Loucy (cell line): ENCODE results near the gene LRRC27.

Experiments
- H2AFZ ChIP-seq: fragments of 200-600 bp; sonication (generic); 2 replicates; pipeline ENCODE4 v1.6.0; 2016; ENCODE audit warnings: antibody characterized with exemption, mild to moderate bottlenecking, low read length, moderate library complexity
- H3F3A ChIP-seq: fragments of 200-600 bp; 2 replicates; pipeline ENCODE4 v1.6.0; 2016; ENCODE audit warnings: antibody characterized with exemption, low read depth, mild to moderate bottlenecking
- H3K27me3 ChIP-seq: fragments of 200-600 bp; sonication (generic); 2 replicates; pipeline ENCODE4 v1.6.1; 2014; ENCODE audit warnings: low read length, mild to moderate bottlenecking; ENCODE audit not compliant: insufficient read depth, poor library complexity, severe bottlenecking
- H3K36me3 ChIP-seq: fragments of 200-600 bp; sonication (generic); 2 replicates; pipeline ENCODE4 v1.6.1; 2016; ENCODE audit warnings: low read length; ENCODE audit not compliant: insufficient read depth
- H3K4me1 ChIP-seq: fragments of 200-600 bp; sonication (generic); 2 replicates; pipeline ENCODE4 v1.5.1; 2014; ENCODE audit warnings: low read length, mild to moderate bottlenecking; ENCODE audit not compliant: insufficient read depth, poor library complexity, severe bottlenecking
- H3K4me2 ChIP-seq: fragments of 200-600 bp; sonication (generic); 2 replicates; pipeline ENCODE4 v1.6.0; 2014; ENCODE audit warnings: antibody characterized with exemption, low read length, low read depth, mild to moderate bottlenecking; ENCODE audit not compliant: poor library complexity, severe bottlenecking
- H3K4me3 ChIP-seq: fragments of 200-600 bp; sonication (generic); 2 replicates; pipeline ENCODE4 v1.5.1; 2014; ENCODE audit warnings: low read length, mild to moderate bottlenecking, mixed read lengths; ENCODE audit not compliant: poor library complexity, severe bottlenecking
- H3K79me2 ChIP-seq: fragments of 200-600 bp; sonication (generic); 2 replicates; pipeline ENCODE4 v1.6.1; 2014; ENCODE audit warnings: low read length; ENCODE audit not compliant: insufficient read depth
- H3K9ac ChIP-seq: fragments of 200-600 bp; sonication (generic); 2 replicates; pipeline ENCODE4 v1.6.0; 2014; ENCODE audit warnings: mild to moderate bottlenecking, low read depth, low read length, moderate library complexity; ENCODE audit not compliant: poor library complexity, severe bottlenecking
- H3K9me2 ChIP-seq: fragments of 200-600 bp; sonication (generic); replicated peaks from 2 replicates; pipeline ENCODE4 v1.6.1; 2016; ENCODE audit warnings: low read depth, low read length, mixed read lengths
- H3K9me3 ChIP-seq: fragments of 200-600 bp; sonication (generic); 2 replicates; pipeline ENCODE4 v1.6.1; 2014; ENCODE audit warnings: mild to moderate bottlenecking, antibody characterized with exemption, low read length, low read depth; ENCODE audit not compliant: insufficient read depth
- H4K20me1 ChIP-seq: fragments of 200-600 bp; sonication (generic); 2 replicates; pipeline ENCODE4 v1.6.0; 2014; ENCODE audit warnings: antibody characterized with exemption, low read length, mild to moderate bottlenecking; ENCODE audit not compliant: insufficient read depth, poor library complexity, severe bottlenecking
- EZH2phosphoT487 ChIP-seq: fragments of 200-600 bp; IDR thresholded peaks from 2 replicates; pipeline ENCODE4 v1.6.1; 2018; ENCODE audit warnings: antibody characterized with exemption, mild to moderate bottlenecking, moderate library complexity, borderline replicate concordance
- TF ChIP-seq, protein P1 (sequence below): fragments of 200-600 bp; sonication (generic); conservative IDR thresholded peaks from 2 replicates; pipeline ENCODE4 v1.5.1; 2014; ENCODE audit warnings: mild to moderate bottlenecking, antibody characterized with exemption, low read length

LRRC27 gene

GRCh38 chr10:132427006-132427771 is 95.2 kb downstream of the LRRC27 start:
- Histone ChIP-seq H3K27me3 (no peaks in the 10 kb centered on the region), H3F3A (no peaks in the 10 kb centered on the region), H3K4me1 (peaks cover 37% of the 10 kb centered on the region), H2AFZ (no peak overlapping the region), H4K20me1 (no peaks in the 10 kb centered on the region), H3K9me3 (no peaks in the 10 kb centered on the region), H3K4me3 (no peak overlapping the region), H3K36me3 (no peaks in the 10 kb centered on the region), H3K9ac (no peak overlapping the region), H3K4me2 (no peak overlapping the region), H3K79me2 (peaks cover 9% of the 10 kb centered on the region; the same call in 1 of the 2 replicates), H3K9me2 (no peaks in the 10 kb centered on the region)
- no peak for TF ChIP-seq EZH2phosphoT487
- TF ChIP-seq, protein P1, sequence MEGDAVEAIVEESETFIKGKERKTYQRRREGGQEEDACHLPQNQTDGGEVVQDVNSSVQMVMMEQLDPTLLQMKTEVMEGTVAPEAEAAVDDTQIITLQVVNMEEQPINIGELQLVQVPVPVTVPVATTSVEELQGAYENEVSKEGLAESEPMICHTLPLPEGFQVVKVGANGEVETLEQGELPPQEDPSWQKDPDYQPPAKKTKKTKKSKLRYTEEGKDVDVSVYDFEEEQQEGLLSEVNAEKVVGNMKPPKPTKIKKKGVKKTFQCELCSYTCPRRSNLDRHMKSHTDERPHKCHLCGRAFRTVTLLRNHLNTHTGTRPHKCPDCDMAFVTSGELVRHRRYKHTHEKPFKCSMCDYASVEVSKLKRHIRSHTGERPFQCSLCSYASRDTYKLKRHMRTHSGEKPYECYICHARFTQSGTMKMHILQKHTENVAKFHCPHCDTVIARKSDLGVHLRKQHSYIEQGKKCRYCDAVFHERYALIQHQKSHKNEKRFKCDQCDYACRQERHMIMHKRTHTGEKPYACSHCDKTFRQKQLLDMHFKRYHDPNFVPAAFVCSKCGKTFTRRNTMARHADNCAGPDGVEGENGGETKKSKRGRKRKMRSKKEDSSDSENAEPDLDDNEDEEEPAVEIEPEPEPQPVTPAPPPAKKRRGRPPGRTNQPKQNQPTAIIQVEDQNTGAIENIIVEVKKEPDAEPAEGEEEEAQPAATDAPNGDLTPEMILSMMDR: peak; percentile 18; the same call in 1 of the 2 replicates

GRCh38 chr10:132427939-132428367 is 96.0 kb downstream of the LRRC27 start:
- TF ChIP-seq, protein P1: no peak
- Histone ChIP-seq H3K9me3 (no peaks in the 10 kb centered on the region), H3F3A (peaks cover 3% of the 10 kb centered on the region; the same call in 1 of the 2 replicates)

DNA sequence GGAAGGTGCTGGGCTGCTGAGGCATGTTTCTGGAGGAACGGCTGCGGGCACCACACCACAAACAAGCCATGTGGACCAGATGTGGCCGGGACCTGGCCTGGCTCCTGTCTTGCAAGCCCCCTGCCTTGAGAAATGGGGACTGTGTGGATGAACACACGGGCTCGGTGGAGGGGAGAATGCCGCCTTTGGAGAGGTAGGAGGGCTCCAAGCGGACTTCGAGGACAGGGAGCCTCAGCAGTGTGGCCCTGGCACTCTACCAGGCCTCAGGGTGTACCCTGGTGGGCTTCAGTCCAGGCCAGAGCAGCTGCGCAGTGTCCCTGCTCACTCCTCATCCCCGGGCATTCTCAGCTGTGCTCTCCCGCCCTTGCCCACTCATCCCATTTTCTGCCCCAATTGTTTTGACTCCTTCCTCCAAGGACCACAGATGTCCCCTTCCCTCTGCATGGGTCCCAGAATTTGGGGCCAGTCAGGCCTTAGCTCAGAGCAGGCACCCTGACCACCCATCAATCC is 96.5 kb downstream of the LRRC27 start:
- H3K4me3 ChIP-seq: no peak overlapping the region
- H2AFZ ChIP-seq: no peak overlapping the region
- no peaks in the 10 kb centered on the region for H4K20me1 ChIP-seq
- H3K36me3 ChIP-seq: no peaks in the 10 kb centered on the region
- H3K9ac ChIP-seq: no peak overlapping the region
- H3K4me2 ChIP-seq: no peak overlapping the region
- TF ChIP-seq EZH2phosphoT487: no peak
- TF ChIP-seq, protein P1: no peak
- no peaks in the 10 kb centered on the region for H3K9me3 ChIP-seq
- no peaks in the 10 kb centered on the region for H3K79me2 ChIP-seq
- H3K4me1 ChIP-seq: peaks cover 28% of the 10 kb centered on the region
- no peaks in the 10 kb centered on the region for H3K27me3 ChIP-seq
- peaks cover 3% of the 10 kb centered on the region; the same call in 1 of the 2 replicates for H3F3A ChIP-seq
- no peaks in the 10 kb centered on the region for H3K9me2 ChIP-seq

More at GRCh38 chr10:132427939-132428367, 96.0 kb downstream of the LRRC27 start:
- H3K4me2 ChIP-seq: no peak overlapping the region
- no peak overlapping the region for H3K9ac ChIP-seq
- H4K20me1 ChIP-seq: no peaks in the 10 kb centered on the region
- H3K36me3 ChIP-seq: no peaks in the 10 kb centered on the region
- H3K4me1 ChIP-seq: peaks cover 34% of the 10 kb centered on the region
- H3K27me3 ChIP-seq: no peaks in the 10 kb centered on the region
- no peaks in the 10 kb centered on the region for H3K9me2 ChIP-seq
- H3K4me3 ChIP-seq: no peak overlapping the region
- peaks cover 4% of the 10 kb centered on the region; the same call in 1 of the 2 replicates for H3K79me2 ChIP-seq
- H2AFZ ChIP-seq: no peak overlapping the region
